Fibroblast of peridontal ligament (primary cell): Measurements from ENCODE around the gene PHLDA3.

Source experiments
- DNase-seq: peaks from one replicate; pipeline ENCODE4 v3.0.0-alpha.2; 2010; ENCODE audit errors: extremely low read depth

Gene PHLDA3

GRCh38 chr1:201429736-201430501 is 39.1 kb downstream of the PHLDA3 start:
- DNase-seq, result no peak

GRCh38 chr1:201427963-201428362 is 41.0 kb downstream of the PHLDA3 start:
- no peak for DNase-seq

- no peak for DNase-seq
Observed at GRCh38 chr1:201426479-201427310, 42.3 kb downstream of the PHLDA3 start.

GRCh38 chr1:201424146-201424545 is 44.8 kb downstream of the PHLDA3 start:
- DNase-seq, result no peak

- DNase-seq, result no peak
Observed at GRCh38 chr1:201423655-201424054, 45.3 kb downstream of the PHLDA3 start.

GRCh38 chr1:201422436-201423030 is 46.5 kb downstream of the PHLDA3 start:
- no peak for DNase-seq

GRCh38 chr1:201422026-201422425 is 47.0 kb downstream of the PHLDA3 start:
- DNase-seq, result no peak

GRCh38 chr1:201421041-201421440 is 47.9 kb downstream of the PHLDA3 start:
- no peak for DNase-seq

- no peak for DNase-seq
Observed at GRCh38 chr1:201420608-201421002, 48.4 kb downstream of the PHLDA3 start.

GRCh38 chr1:201419746-201420607 is 49.0 kb downstream of the PHLDA3 start:
- DNase-seq, result no peak

GRCh38 chr1:201419256-201419655 is 49.7 kb downstream of the PHLDA3 start:
- DNase-seq, result no peak

GRCh38 chr1:201418461-201418860 is 50.5 kb downstream of the PHLDA3 start:
- no peak for DNase-seq
